OCI-LY1 (cell line): ENCODE results near the gene STRBP.

Source experiments
- H2AFZ ChIP-seq: fragments of 200-600 bp; sonication (generic), shearing (Covaris generic); 2 replicates; pipeline ENCODE4 v1.6.0; 2014; ENCODE audit warnings: antibody characterized with exemption, mild to moderate bottlenecking, low read length
- H3F3A ChIP-seq: fragments of 200-600 bp; sonication (generic), shearing (Covaris generic); 2 replicates; pipeline ENCODE4 v1.6.0; 2014; ENCODE audit warnings: mild to moderate bottlenecking, antibody characterized with exemption, low read length, moderate library complexity; ENCODE audit not compliant: insufficient read depth
- H3K27ac ChIP-seq: fragments of 200-600 bp; sonication (generic); 2 replicates; pipeline ENCODE4 v1.5.1; 2014; ENCODE audit warnings: low read length, mixed run types, mild to moderate bottlenecking, low read depth; ENCODE audit not compliant: poor library complexity, severe bottlenecking
- H3K27me3 ChIP-seq: fragments of 200-600 bp; sonication (generic); 2 replicates; pipeline ENCODE4 v1.6.0; 2014; ENCODE audit warnings: antibody characterized with exemption, mild to moderate bottlenecking, low read length, moderate library complexity; ENCODE audit not compliant: insufficient read depth
- H3K36me3 ChIP-seq: fragments of 200-600 bp; sonication (generic); 2 replicates; pipeline ENCODE4 v1.6.1; 2014; ENCODE audit warnings: mild to moderate bottlenecking, antibody characterized with exemption, low read length, moderate library complexity, mixed read lengths; ENCODE audit not compliant: insufficient read depth
- H3K4me1 ChIP-seq: fragments of 200-600 bp; sonication (generic); 2 replicates; pipeline ENCODE4 v1.5.1; 2014; ENCODE audit warnings: mild to moderate bottlenecking, low read length, moderate library complexity; ENCODE audit not compliant: insufficient read depth, severe bottlenecking
- H3K4me2 ChIP-seq: fragments of 200-600 bp; sonication (generic), shearing (Covaris generic); 2 replicates; pipeline ENCODE4 v1.6.1; 2014; ENCODE audit warnings: low read length
- H3K4me3 ChIP-seq: fragments of 200-600 bp; sonication (generic); 2 replicates; pipeline ENCODE4 v1.5.1; 2014; ENCODE audit warnings: low read length, low read depth, mild to moderate bottlenecking, mixed read lengths; ENCODE audit not compliant: poor library complexity, severe bottlenecking
- H3K79me2 ChIP-seq: fragments of 200-600 bp; shearing (Covaris generic); 2 replicates; pipeline ENCODE4 v1.6.1; 2016; ENCODE audit warnings: mixed run types, low read length, mixed read lengths; ENCODE audit not compliant: insufficient read depth
- H3K9ac ChIP-seq: fragments of 200-600 bp; sonication (generic), shearing (Covaris generic); 2 replicates; pipeline ENCODE4 v1.6.1; 2014; ENCODE audit warnings: mild to moderate bottlenecking, low read length, mixed read lengths
- H3K9me2 ChIP-seq: fragments of 200-600 bp; sonication (generic), shearing (Covaris generic); 2 replicates; pipeline ENCODE4 v1.6.1; 2014; ENCODE audit warnings: low read depth, mild to moderate bottlenecking, low read length, mixed read lengths
- H3K9me3 ChIP-seq: fragments of 200-600 bp; shearing (Covaris generic); 2 replicates; pipeline ENCODE4 v1.6.1; 2014; ENCODE audit warnings: low read length, mixed read lengths
- H4K20me1 ChIP-seq: fragments of 200-600 bp; sonication (generic), shearing (Covaris generic); 2 replicates; pipeline ENCODE4 v1.6.0; 2016; ENCODE audit warnings: mild to moderate bottlenecking, low read length; ENCODE audit not compliant: insufficient read depth
- EZH2 ChIP-seq: fragments of 200-600 bp; sonication (generic), shearing (Covaris generic); IDR thresholded peaks from 2 replicates; pipeline ENCODE4 v1.8.0; 2017; ENCODE audit warnings: borderline replicate concordance, mixed run types, mild to moderate bottlenecking, antibody characterized with exemption, low read length, moderate library complexity, mixed read lengths
- TF ChIP-seq, protein P1 (sequence below): fragments of 200-600 bp; sonication (generic), shearing (Covaris generic); IDR thresholded peaks from 2 replicates; pipeline ENCODE4 v1.5.1; 2017; ENCODE audit warnings: mild to moderate bottlenecking, antibody characterized with exemption, low read length, moderate library complexity, mixed read lengths

Gene STRBP

DNA sequence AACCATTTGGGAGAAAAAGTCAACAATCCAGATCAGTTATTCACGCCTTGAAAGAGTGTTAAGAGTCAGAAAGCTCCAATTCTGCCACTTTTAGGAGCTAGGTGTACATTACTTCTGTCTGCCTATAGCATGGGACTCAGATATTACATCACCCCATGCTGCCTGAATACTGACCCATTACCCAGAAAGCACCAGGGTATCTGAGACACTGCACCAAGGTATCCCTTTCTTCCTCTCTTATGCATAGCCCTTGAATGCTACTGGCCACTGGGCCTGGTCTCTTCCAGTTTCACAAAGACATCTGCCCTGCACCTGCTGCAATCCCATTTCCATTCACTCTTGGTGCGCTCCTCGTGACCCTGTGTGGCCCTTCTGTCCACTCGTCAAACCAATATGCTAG is 2.6 kb downstream of the STRBP start:
- Histone ChIP-seq H3K79me2 (peaks cover 72% of the 10 kb centered on the region), H3K9me2 (no peaks in the 10 kb centered on the region), H3F3A (no peaks in the 10 kb centered on the region), H3K36me3 (peaks cover 6% of the 10 kb centered on the region; the same call in 1 of the 2 replicates), H3K9me3 (no peaks in the 10 kb centered on the region), H3K4me3 (peak overlapping the region; percentile 91), H3K27me3 (no peaks in the 10 kb centered on the region), H3K27ac (peak overlapping the region; percentile 68), H3K9ac (peak overlapping the region; percentile 92), H2AFZ (no peak overlapping the region), H3K4me1 (peaks cover 78% of the 10 kb centered on the region), H4K20me1 (0 out of 2 replicates have a peak, but pooled peaks cover 2% of the 10 kb centered on the region), H3K4me2 (peak overlapping the region; percentile 89)
- TF ChIP-seq, protein P1, sequence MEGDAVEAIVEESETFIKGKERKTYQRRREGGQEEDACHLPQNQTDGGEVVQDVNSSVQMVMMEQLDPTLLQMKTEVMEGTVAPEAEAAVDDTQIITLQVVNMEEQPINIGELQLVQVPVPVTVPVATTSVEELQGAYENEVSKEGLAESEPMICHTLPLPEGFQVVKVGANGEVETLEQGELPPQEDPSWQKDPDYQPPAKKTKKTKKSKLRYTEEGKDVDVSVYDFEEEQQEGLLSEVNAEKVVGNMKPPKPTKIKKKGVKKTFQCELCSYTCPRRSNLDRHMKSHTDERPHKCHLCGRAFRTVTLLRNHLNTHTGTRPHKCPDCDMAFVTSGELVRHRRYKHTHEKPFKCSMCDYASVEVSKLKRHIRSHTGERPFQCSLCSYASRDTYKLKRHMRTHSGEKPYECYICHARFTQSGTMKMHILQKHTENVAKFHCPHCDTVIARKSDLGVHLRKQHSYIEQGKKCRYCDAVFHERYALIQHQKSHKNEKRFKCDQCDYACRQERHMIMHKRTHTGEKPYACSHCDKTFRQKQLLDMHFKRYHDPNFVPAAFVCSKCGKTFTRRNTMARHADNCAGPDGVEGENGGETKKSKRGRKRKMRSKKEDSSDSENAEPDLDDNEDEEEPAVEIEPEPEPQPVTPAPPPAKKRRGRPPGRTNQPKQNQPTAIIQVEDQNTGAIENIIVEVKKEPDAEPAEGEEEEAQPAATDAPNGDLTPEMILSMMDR = no peak
- no peak for TF ChIP-seq EZH2

- Histone ChIP-seq H3K36me3 (peaks cover 11% of the 10 kb centered on the region), H3K4me1 (peaks cover 77% of the 10 kb centered on the region), H3K79me2 (peaks cover 98% of the 10 kb centered on the region), H4K20me1 (0 out of 2 replicates have a peak, but pooled peaks cover 2% of the 10 kb centered on the region), H3K27me3 (no peaks in the 10 kb centered on the region), H3K9me2 (no peaks in the 10 kb centered on the region), H3K27ac (peak overlapping the region; percentile 68), H3F3A (no peaks in the 10 kb centered on the region), H3K4me2 (peak overlapping the region; percentile 54), H3K9ac (peak overlapping the region; percentile 27; the same call in 1 of the 2 replicates), H3K9me3 (no peaks in the 10 kb centered on the region), H3K4me3 (peak overlapping the region; percentile 24), H2AFZ (no peak overlapping the region)
- no peak for TF ChIP-seq EZH2
- TF ChIP-seq, protein P1 = no peak
Measured at GRCh38 chr9:123263227-123263626, 5.2 kb downstream of the STRBP start.

DNA sequence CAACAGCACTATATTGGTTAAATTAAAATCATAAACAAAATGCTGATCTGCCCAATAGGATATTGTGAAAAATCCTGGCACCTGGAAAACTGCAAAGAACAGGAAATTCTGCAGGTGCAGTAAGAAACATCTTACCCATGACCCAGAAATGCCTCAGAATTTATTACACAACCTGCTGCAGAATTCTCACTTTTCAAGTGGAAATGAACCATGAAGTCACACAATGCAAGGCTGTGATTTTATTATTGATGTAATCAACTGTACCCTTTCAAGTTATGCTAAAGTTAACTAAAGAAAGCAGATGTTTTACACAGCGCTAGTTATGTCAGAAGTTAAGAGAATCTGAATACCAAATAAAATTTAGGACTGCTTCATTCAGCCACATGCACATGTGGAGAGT is 6.0 kb downstream of the STRBP start:
- H3K79me2 ChIP-seq = peaks cover 100% of the 10 kb centered on the region
- H3K27me3 ChIP-seq = no peaks in the 10 kb centered on the region
- no peaks in the 10 kb centered on the region for H3F3A ChIP-seq

More for the DNA sequence above, 6.0 kb downstream of the STRBP start:
- H3K9me2 ChIP-seq = no peaks in the 10 kb centered on the region
- H3K9me3 ChIP-seq = no peaks in the 10 kb centered on the region
- peak overlapping the region; percentile 24 for H3K4me3 ChIP-seq
- peaks cover 77% of the 10 kb centered on the region for H3K4me1 ChIP-seq
- H3K27ac ChIP-seq = peak overlapping the region; percentile 68
- peak overlapping the region; percentile 54 for H3K4me2 ChIP-seq
- no peak for TF ChIP-seq EZH2
- TF ChIP-seq, protein P1 = no peak
- peak overlapping the region; percentile 27; the same call in 1 of the 2 replicates for H3K9ac ChIP-seq
- no peak overlapping the region for H2AFZ ChIP-seq
- H3K36me3 ChIP-seq = peaks cover 13% of the 10 kb centered on the region
- H4K20me1 ChIP-seq = 0 out of 2 replicates have a peak, but pooled peaks cover 2% of the 10 kb centered on the region
